GM18861 (cell line): ENCODE data around the gene GPC1.
"Not testable (repeated sequence)": the region's sequence is repeated elsewhere in the genome, so short reads cannot be mapped to it uniquely, and the experiment has no call there.

Source experiments
- ATAC-seq: cut with Tn5 transposase; IDR thresholded peaks from one replicate; pipeline ENCODE4 v1.9.1; 2021; ENCODE audit not compliant: unreplicated experiment

GPC1 gene

DNA sequence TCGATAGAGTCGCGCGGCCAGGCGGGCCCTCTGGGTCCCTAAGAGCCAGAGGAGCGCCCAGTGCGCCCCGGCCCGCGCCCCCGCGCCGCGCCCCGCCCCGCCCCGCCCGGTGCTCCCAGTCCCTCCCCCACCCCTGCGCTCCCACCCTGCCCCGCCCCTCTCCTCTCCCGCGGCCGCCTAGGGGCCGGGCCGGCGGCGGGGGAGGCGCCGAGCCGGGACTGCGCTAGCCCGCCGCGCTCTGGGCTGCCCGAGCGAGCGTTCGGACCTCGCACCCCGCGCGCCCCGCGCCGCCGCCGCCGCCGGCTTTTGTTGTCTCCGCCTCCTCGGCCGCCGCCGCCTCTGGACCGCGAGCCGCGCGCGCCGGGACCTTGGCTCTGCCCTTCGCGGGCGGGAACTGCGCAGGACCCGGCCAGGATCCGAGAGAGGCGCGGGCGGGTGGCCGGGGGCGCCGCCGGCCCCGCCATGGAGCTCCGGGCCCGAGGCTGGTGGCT, at the start of gene GPC1:
Gene GPC1 (plus strand): TSS at position 207 of the 491 bp plus-strand sequence. CDS start 256 bp downstream, at position 463.
- ATAC-seq, result no peak

GRCh38 chr2:240386326-240386725, 49.1 kb upstream of the GPC1 start:
- ATAC-seq, result no peak

DNA sequence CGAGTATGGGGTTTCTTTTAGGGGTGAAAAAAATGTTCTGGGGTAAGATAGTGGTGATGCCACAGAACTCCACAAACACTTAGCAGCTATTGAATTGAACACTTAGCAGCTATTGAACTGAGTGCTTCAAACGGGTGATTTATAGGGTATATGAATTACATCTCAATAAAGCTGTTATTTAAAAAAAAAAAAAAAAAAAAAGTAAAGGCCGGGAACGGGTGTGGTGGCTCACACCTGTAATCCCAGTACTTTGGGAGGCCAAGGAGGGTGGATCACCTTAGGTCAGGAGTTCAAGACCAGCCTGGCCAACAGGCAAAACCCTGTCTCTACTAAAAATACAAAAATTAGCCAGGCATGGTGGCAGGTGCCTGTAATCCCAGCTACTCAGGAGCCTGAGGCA, 48.7 kb upstream of the GPC1 start:
- ATAC-seq, result not testable (repeated sequence)

DNA sequence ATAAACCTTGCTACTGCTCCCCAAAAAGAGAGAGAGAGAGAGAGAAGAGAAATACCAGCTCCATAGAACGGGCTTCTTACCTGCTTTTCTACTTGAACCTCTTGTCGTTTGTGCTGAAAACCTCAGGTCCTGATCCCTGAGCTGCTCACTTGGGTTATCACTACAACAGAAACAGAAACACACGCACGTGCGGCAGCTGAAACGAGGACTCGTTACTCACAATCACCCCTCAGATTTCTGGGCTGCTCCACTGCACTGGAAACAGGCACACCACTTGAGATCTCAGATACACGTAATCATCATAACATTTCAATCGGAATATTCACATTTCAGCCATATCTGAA, 48.2 kb upstream of the GPC1 start:
- no peak for ATAC-seq

- ATAC-seq, result no peak
Measured at GRCh38 chr2:240387669-240388358, 47.6 kb upstream of the GPC1 start.

- ATAC-seq, result no peak
Measured at GRCh38 chr2:240388471-240389301, 46.8 kb upstream of the GPC1 start.

- no peak for ATAC-seq
Measured at GRCh38 chr2:240389302-240389805, 46.1 kb upstream of the GPC1 start.

DNA sequence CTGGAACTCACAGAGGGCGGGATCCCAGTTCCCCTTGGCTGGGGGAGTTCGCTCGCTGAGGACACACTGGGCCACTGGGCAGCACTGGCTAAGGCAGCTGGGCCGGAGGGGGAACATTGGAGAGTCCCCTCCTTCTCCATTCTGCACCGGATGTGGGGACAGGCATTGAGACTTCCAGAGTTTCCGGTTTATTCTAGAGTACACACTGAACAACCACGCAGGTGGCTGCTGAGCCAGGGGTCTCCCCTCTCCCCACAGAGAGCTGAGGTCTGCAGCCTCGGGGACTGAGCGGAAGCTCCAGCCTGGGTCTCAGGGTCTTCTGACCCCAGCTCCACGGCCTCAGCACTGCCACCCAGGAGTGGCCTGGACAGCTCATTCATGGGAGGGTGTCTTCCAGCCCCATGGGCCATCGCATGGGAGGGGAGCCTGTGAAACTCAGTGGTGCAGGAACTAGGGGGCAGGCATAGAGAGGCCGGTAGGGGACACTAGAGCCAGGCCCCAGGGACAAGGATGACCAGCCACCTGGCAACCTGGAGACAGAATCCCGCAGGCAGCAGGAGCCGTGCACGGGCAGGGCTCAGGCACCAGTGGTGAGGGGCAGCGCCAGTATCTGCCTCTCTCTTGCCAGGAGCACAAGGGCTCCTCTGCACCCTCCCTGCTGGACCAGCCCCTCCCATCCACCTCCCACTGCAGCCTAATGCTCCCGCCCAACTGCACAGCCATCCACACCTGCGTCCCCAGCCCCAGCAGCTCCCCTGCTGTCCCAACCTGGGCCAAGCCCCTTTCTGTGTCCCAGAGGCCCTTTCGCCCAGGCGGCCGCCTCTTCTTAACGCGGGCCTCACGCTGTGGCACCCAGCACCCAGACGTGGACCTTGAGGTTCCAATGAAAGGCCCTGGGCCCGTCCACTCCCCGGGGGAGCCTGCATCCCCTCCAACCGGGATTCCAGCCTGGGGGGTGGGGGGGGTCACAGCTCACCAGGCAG, 45.1 kb upstream of the GPC1 start:
- no peak for ATAC-seq

DNA sequence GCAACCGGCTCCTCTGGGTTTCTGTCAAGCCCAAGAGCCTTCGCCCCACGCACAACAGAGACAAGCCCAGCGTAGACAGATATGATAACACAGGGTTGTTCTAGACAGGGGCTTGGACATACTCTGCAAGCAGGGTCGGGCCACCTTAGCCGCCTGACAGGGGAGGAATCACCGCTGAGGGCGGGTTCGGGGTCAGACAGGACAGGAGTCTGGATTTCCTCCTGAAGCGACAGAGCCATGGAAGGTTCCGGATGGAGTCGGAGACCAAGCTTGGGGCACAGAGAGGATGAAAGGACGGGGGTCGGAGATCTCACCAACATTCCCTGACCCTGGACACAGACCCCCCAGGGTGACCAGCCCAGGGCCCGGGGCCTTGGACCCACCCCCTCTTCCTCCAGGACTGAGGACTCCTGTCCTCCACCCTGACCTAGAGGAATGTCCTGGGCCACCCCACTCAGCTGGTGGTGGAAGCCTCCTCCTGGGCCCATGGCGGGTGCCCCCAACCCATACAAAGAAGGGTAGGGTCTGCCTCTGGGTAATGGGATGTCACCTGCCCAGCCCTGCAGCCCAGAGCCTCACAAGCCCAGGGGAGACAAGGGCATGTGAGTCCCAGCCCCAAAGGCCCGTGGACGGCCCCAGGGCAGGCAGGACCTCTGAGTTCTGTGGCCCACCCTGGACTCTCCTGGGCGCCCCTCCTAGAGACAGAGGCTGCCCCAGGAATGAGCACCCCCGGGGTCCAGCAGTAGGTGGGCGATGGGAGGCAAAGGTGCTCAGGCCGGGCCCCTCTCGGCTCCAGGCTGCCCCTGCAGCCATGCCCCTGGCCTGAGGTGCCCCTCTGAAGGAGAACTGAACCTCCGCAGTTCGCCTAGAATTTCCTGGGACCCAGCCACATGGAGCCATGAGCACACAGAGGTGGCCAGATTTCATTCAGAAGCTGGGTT, 44.1 kb upstream of the GPC1 start:
- no peak for ATAC-seq

DNA sequence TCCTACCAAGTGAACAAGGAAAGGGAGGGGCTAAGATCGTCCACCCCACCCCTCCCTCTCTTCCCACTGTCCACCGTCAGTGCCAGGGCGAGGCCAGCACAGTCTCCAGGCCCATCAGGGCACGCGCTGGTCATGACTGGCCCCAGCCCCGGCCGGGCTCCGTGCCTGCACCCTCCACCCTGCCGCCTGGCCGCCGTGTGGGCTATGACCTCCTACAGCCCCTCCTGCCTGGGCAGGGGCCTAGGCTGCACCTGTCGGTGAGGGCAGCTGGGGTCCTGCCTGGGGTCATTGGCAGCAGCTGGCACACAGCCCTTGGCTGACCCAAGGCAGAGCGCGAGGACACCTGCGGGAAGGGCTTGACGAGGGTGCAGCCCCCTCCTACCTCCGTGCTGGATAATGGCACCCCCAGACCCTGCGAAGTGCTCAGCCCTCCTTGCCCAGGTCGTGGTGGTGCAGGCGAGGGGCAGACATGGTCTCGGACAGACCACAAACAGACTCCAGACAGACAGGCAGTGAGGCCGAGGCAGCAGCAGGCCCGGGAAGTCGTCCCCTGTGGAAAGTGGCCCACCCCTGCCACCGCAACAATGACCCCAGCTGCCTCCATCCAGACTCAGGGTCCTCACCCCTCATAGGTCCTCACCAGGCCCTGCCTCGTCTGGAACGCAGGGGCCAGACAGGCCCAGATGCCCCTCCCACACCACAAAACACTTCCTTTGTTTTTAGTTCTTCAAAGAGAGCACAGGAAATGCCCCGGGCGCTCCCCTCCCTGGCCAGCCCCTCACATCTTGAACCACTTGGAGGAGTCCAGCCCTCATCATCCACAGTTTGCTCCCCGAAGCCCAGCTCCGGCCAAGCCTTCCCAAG, 43.1 kb upstream of the GPC1 start:
- no peak for ATAC-seq

DNA sequence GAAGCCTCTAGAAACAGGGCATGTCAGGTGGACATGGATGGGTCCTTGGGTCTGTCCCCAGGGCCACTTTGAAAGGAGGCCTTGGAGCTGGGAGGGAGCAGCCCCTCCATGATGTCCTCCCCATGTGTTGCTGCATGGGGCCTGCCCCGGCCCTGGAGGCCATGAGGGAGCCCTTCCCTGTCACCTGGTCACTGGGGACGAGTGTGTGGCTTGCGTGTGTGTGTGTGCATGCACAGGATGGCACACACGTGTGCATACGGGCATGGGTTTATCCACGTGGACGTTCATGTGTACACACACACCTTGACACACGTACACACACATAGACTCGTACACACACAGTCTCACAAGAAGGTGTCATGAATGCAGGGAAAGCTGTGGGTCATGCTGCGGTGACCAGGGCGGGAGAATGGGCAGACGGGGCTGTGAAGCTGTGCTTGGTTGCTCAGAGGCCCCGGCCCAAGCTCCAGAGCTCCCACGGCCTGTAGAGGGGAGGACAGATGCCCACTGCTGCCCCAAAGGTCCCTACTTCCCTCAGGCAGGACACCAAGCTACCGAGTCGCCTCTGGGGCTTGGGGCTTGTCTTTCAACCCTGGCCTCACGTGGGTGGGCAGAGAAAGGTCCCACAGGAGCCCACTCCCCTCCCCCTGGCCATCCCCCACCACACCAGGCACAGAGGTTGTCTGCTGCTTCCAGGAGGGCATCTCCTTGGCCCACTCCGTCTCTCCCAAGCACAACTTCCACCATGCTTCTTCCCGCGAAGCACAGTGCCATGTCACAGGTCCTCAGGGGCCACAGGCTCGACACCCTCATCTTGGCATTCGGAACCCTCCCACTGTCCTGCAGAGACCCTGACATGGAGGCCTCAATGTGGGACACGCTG, 42.3 kb upstream of the GPC1 start:
- no peak for ATAC-seq

GRCh38 chr2:240393831-240394410, 41.5 kb upstream of the GPC1 start:
- no peak for ATAC-seq

DNA sequence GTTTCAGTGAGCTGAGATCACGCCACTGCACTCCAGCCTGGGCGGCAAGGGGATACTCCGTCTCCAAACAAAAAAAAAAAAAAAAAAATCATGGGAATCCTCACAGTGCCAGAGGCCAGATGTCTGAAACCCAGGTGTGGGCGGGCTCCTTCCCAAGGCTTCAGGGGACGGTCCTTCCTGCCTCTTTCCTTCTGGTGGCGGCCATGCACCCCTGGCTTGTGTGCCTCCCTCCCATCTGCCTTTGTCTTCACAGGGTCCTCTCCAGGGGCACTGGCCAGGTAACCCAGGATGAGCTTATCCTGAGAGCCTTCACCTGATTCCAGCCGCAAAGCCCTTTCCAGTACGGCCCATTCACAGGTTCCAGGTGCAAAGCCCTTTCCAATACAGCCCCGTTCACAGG, 40.9 kb upstream of the GPC1 start:
- ATAC-seq, result no peak

DNA sequence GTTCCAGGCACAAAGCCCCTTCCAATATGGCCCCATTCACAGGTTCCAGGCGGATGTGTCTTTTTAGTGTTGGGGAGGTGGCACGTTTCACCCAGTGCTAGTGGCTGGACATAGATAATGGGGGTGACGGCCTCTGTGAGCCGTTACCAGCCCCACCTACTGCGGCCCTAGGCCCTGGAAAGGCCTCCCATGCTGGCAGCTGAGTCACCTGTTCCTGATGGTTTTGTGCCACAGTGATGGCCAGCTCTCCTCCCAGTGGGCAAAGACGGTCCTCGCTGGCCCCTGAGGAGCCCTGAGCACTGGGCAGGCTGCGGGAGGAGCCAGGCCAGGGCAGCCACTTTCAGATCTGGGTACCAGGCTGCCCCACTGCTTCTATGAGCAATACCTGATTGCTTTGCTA, 40.0 kb upstream of the GPC1 start:
- no peak for ATAC-seq

- no peak for ATAC-seq
Measured at GRCh38 chr2:240395896-240396622, 39.4 kb upstream of the GPC1 start.

DNA sequence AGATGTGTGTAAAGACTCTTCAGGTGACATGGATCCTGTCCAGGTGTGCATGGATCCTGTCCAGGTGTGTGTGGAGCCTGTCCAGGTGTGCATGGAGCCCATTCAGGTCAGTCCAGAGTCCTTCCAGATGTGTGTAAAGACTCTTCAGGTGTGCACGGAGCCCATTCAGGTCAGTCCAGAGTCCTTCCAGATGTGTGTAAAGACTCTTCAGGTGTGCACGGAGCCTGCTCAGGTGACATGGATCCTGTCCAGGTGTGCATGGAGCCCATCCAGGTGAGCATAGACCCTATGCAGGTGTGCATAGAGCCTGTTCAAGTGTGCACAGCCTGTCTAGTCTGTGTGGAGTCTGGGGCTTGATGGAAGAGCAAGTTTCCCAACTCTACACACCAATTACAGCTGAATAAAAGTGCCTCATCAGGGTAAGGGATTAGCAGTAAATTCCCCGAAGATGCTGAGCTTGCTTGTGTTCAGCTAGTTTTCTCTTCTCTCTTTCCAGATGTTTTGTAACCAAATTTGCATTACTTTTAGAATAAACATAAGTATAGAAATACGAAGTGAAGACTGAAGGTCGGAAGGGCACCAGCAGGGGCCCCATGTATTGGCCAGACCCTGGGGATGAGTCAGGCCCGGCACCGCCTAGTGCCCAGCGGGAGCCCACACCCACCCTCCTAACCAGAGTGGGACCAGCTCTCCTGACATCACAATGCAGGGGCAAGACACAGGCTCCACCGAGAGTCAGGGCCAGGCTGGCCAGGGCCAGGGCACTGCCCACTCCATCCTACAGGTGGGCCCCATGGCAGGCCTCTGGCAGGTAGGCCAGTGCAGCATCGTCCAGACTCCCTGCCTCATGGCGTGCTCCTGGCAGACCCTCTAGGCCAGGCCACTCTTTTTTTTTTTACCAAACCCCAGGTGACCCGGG, 38.6 kb upstream of the GPC1 start:
- no peak for ATAC-seq
